ENCODE results near the gene CDPF1.
"Not testable (repeated sequence)": the region's sequence is repeated elsewhere in the genome, so short reads cannot be mapped to it uniquely, and the experiment has no call there.

CDPF1 gene

DNA sequence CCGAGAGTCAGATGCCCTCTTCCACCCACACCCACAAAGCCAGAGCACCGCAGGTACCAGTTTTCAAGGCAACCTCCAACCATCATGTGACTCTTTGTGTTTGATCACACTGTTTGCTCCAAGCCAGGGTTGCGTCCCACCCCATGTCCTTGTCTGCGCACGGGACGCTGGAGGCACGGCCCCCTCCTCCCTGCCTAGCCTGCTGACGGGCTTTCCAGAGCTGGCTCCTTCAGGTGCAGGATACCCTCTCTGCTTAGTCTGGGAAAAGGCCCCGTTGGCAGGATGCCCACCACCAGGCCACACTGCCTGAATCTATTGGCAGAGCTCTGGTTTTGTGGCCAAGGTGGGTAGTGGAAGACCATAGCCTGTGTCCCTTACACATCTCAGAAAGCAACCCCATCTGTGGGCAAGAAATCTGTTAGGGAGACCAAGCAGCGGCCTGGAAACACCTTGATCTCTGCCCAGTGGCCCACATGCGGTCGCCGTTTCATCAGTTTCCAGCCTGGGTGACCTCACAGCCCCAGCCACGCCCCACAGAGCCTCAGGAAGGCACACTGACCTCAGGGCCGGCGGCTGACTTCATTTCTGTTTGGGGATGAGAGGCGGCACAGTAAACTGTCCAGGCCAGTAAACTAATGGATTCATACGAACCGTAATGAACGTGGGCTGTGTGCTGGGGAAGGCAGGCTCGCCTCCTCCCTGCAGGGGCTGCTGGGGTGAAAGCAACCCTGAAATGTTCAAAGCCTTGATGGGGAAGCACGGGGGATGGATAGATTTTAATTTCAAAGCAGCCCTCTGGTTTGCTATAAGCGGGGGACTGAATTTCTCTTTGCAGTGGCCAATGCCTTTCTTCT, 25.8 kb downstream of the CDPF1 start:
- no peak for DNase-seq

DNA sequence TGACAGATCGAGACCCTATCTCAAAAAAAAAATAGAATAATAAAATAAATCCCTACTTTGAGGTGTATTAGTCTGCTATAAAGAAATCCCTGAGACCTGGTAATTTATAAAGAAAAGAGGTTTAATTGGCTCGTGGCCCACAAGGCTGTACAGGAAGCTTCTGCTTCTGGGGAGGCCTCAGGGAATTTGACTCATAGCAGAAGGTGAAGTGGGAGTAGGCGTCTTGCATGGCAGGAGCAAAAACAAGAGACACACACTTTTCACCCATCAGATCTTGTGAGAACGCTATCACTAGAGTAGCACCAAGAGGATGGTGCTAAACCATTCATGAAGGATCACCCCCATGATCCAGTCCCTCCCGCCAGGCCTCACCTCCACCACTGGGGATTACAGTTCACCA, 29.2 kb downstream of the CDPF1 start:
- DNase-seq: peak; percentile 18

DNA sequence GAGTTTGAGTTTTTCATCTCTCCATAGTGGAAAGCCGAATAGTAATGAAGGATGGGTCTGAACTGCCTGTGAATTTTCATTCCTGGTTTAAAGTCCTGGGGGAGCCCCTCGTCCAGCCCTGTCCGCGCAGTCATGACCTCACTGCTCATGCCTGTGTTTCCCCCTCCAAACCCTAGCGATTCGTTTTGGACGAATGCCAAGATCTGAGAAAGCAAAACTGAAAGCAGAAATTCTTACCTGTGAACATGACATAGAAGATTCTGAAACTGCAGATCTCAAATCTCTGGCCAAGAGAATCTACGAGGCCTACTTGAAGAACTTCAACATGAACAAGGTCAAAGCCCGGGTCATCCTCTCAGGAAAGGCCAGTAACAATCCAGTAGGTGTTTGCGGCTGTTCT, 30.5 kb downstream of the CDPF1 start:
- no peak for DNase-seq

DNA sequence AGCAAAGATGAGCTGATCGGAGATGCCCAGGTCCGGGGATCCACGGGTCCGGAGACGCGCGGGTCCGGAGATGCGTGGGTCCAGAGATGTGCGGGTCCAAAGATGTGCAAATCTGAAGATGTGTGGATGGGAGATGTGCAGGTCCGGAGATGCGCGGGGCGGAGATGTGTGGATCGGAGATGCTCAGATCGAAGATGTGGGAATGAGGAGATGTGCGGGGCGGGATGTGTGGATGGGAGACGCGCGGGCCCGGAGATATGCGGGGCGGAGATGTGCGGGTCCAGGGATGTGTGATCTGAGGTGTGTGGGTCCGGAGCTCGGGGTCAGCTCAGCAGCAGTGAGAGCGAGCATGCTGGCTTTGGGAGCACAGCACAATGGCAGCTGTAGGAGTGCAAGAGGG, 35.5 kb downstream of the CDPF1 start:
- DNase-seq: no peak

DNA sequence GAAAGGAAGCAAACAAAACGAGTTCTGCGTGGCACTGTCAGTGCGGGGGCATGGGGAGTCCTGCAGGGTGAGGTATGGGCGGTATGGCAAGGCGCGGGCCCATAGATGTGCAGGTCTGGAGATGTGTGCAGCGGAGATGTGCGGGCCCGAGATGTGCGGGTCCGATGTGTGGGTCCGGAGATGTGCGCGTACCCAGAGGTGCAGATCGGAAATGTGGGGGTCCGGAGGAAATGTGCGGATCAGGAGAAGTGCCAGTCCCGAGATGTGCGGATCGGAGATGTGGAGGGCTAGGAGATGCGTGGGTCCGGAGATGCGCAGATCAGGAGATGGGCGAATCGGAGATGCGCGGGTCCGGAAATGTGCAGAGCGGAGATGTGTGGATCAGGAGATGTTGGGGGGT, 35.9 kb downstream of the CDPF1 start:
- DNase-seq: no peak

DNA sequence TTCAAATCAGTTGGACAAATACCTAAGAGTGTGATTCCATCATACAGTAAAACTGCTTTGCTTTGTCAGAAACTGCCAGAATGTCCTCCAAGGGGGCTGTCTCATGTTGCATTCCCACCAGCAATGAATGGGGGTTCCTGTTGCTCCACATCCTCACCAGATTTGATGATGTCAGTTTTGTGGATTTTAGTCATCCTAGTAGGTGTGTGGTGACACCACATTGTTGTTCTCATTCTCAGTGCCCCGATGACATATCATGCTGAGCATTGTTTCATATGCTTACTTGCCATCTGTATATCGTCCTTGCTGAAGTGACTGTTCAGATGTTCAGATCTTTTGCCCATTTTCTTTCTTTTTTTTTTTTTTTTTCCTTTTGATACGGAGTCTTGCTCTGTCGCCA, 37.0 kb downstream of the CDPF1 start:
- peak; percentile 9 for DNase-seq

DNA sequence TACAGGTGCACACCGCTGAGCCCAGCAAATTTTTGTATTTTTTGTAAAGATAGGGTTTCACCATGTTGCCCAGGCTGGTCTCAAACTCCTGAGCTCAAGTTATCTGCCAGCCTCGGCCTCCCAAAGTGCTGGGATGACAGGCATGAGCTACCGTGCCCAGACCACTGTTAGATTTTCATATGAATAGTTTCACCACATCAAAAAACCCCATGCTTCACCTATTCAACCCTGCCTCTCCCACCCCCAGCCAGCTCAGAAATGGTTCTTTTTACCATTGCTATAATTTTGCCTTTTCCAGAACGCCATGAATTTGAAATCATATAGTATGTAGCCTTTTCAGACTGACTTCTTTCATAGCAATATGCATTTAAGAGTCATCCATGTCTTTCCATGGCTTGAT, 37.9 kb downstream of the CDPF1 start:
- no peak for DNase-seq

DNA sequence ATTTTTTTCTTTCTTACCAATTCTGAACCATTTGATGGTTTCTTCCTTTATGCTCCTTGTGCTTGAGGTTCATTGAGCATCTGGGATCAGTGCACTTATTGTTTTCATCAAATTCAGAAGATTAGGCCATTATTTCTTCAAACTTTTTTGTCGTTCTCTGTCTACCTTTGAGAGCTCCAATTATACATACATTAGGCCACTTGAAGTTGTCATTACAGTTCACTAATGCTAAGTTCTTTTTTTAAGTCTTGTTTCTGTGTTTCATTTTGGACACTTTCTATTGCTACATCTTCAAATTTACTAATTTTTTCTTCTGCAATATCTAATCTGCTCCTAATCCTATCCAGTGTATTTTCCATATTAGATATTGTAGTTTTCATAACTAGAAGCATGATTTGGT, 40.8 kb downstream of the CDPF1 start:
- DNase-seq: no peak

DNA sequence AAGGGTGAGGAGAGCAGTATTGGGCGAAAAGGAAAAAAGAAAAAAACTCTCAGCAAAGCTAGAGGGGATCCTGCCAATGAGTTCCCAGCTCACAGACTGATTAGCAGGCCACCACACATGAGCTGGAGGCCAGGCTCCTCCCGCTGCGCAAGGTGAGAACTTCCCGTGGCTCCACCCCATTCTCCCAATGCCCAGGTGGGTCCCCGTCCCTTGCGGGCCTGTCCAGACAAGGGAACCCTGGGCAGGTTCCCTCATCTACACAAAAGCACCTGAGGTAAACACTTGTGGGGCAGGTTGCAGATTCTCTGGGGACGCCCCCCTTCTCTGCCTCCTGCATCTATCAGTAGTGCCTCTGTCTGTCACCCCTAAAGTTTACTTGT, 46.5 kb downstream of the CDPF1 start:
- no peak for DNase-seq

DNA sequence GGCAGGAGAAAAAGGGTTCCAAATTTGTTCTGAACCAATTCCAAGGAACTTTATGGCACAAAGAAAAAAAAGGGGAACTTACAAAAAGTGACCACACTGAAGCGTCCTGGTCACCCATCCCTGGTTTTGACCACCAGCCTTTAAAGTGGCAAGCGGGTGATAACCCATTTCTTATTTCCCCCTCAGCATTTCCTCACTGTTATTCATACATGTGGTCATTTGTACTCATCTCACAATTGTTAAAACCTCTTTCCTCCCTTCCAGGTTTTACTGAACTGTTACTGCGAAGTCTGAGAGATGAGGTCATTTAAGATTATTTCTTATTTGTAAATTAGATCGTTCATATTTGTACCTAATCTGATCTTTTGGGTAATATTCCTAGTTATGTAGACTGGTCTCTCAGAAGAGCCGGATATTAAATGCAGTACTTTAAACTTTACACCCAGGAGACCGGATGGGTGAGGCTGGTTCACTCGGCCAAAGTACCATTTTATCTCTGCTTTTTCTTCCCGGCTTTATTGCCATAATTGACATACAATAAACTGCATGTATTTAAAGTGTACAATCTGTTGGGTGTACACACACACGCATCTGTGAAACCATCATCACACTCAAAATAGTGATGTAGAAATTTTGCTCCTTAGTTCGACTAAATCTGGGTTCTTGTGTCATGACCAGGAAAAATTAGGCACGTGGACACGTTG, 47.0 kb downstream of the CDPF1 start:
- no peak for DNase-seq

DNA sequence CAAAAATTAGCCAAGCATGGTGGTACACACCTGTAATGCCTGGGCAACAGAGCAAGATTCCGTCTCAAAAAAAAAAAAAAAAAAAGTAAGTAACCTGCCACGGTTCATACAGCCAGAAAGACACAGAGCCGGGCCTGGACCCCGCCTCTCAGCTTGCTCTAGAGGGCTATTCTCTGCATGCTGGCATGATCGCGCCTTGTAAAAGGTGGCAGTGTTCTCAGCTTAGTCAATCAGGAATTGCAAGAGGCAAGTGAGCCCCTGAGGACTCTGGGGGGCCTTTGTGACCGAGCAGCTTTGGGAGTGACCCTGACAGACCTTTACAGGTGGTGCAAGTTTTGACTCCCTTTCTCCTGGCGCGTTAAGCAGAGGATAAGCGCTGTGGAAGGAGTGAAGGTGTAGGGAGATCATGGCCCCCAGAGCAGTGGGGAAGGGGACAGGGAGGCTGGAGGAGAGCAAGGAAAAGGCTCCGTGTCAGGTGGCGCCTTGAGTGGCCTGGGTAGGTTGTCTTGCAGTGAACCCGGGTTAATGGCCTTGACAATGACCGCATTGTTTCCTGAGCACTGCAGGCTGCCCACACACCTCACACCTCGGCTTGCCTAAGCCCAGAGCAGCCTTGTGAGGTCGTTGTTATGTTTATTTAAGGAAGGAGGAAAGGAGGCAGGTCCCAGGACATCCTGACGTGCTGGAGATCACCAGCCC, 48.9 kb downstream of the CDPF1 start:
- DNase-seq: no peak

DNA sequence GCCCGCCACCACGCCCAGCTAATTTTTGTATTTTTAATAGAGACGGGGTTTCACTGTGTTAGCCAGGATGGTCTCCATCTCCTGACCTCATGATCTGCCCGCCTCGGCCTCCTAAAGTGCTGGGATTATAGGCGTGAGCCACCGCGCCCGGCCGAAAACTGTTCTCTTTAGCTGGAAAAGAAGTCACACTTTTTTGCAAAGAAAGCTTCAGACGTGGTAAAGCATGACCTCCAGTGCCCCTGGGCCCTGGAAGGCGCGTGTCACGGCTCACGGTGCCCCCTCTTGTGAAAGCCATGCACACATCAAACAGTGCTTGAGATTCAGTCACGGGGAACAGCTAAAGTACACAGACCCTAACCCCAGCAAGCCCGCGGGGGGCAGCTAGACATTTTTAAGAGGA, 51.3 kb downstream of the CDPF1 start:
- DNase-seq: not testable (repeated sequence)

DNA sequence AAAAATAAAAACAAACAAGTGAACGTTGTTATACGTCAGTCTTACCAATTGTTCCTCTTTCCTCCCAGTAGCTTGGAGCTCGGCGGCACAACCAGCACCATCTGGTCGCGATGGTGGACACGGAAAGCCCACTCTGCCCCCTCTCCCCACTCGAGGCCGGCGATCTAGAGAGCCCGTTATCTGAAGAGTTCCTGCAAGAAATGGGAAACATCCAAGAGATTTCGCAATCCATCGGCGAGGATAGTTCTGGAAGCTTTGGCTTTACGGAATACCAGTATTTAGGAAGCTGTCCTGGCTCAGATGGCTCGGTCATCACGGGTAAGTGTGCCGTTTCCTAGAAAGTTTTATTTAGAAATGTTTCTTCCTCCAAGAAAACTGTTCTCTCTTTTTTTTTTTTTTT, 51.8 kb downstream of the CDPF1 start:
- no peak for DNase-seq

DNA sequence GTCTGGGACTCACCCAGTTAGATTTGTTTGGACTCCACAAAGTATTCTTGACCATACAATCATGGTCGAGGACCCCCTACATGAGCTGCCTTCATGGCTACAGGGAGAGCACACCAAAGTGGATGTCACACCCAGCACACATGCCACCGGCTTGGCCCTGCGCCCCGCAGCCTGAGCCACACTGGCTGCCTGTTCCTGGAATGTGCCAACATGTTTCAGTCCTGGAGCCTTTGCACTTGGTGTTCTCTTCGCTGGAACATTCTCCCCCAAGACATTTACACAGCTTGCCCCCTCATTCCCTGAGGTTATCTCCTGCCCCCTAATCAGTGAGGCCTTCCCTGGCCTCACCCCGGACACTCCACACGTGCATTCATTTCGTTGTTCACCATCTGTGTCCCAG, 53.8 kb downstream of the CDPF1 start:
- DNase-seq: no peak

DNA sequence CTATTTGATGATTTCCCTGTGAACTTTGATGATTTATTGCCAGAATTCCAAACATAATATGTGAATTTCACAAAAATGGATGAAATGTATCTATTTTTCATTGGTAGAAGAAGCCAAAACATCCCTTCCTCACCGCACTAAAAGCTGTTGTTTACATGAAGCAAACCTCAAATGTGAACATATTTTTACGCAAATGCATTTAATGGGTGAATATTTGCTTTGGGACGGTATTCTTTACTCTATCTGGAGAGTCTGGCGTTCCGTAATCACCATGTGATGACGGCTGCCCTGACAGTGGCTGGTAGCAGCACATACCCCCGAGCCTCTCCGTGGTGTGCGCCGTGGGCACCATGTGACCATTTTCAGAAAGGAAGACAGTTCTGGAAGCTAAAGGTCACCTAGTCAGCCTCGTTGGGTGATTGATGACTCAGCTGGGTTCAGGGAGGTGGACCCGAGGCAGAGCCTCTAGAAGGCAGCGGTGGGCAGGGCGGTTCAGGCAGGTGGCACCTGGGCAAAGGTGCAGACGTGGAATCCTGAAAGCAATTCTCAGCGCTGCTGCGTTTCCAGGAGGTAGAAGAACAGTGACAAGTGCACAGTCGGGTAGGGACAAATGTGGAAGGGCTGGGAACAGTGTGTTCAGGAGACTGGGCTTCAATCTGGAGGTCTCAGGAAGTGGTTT, 54.5 kb downstream of the CDPF1 start:
- DNase-seq: no peak
